Ascending aorta (tissue), 2 donors: ENCODE measurements around the gene NFE2L2. TPM values are rescaled to one million over a fixed set of nuclear protein-coding genes. Genes with fewer than 3 reads are reported as not detected.

Experiments used
- DNase-seq, 2 donors: peaks; one replicate each; pipeline ENCODE4 v3.0.0-alpha.2; 2019; ENCODE audit warnings: low spot score in 2 of 2
- H3K27ac ChIP-seq, 2 donors: fragments of 200-600 bp; sonication (generic); one replicate each; pipeline ENCODE4 v1.5.1; 2016 to 2017; ENCODE audit warnings: mild to moderate bottlenecking in 1 of 2
- H3K27me3 ChIP-seq: fragments of 200-600 bp; sonication (generic); one replicate; pipeline ENCODE4 v1.5.1; 2017
- H3K36me3 ChIP-seq, 2 donors: fragments of 200-600 bp; sonication (generic); one replicate each; pipeline ENCODE4 v1.5.1; 2016
- H3K4me1 ChIP-seq, 2 donors: fragments of 200-600 bp; sonication (generic); one replicate each; pipeline ENCODE4 v1.5.1; 2016 to 2017; ENCODE audit warnings: mild to moderate bottlenecking in 1 of 2
- H3K4me3 ChIP-seq, 2 donors: fragments of 200-600 bp; sonication (generic); one replicate each; pipeline ENCODE4 v1.5.1; 2016 to 2017; ENCODE audit warnings: mild to moderate bottlenecking in 1 of 2
- H3K9me3 ChIP-seq, 2 donors: fragments of 200-600 bp; sonication (generic); one replicate each; pipeline ENCODE4 v1.5.1; 2016
- CTCF ChIP-seq, 3 experiments: fragments of 200-600 bp in 2 of 3; fragments of 450-650 bp in 1 of 3; sonication (generic) in 2 of 3; IDR thresholded peaks; one replicate each; pipeline ENCODE4 v1.5.1; 2016 to 2019; ENCODE audit warnings: antibody characterized with exemption in 3 of 3, mild to moderate bottlenecking in 1 of 3, moderate library complexity in 1 of 3
- intact Hi-C: fragments of 100-400 bp; cut with DNase I; formaldehyde crosslinking; loops from one replicate; pipeline ENCODE4 v1.15.1; 2023
- total RNA-seq: library from RNA; depleted of rRNA; stranded (reverse); fragments of >200 nt; gene quantifications from one replicate; pipeline ENCODE4 v1.1.0, GENCODE V29; 2016

NFE2L2 gene
- total RNA-seq, 1 donor from 2014 or later, result 99.3 TPM

- H3K4me3 ChIP-seq, result peak overlapping the region; percentile 76 to 97
- no peak for TF ChIP-seq CTCF (IDR thresholded peaks at IDR 0.05)
- H3K36me3 ChIP-seq, result no peaks in the 10 kb centered on the region
- no peaks in the 10 kb centered on the region for H3K9me3 ChIP-seq
- no peak for DNase-seq
- H3K4me1 ChIP-seq, result peaks cover 9 to 40% of the 10 kb centered on the region in 2 donors
- intact Hi-C loops, result loop anchor here (5.0 kb wide), 1 partner anchor 33 kb away; no protein-coding TSS in a partner anchor
- H3K27ac ChIP-seq, result peak overlapping the region; percentile 99 to 100
- no peaks in the 10 kb centered on the region for H3K27me3 ChIP-seq
These were observed 4.1 kb downstream of the NFE2L2 start for GRCh38 chr2:177260379-177260778.

- H3K4me3 ChIP-seq, result peak overlapping the region in 1 of 2 donors; percentile 30
- no peaks in the 10 kb centered on the region for H3K27me3 ChIP-seq
- intact Hi-C loops, result no loop called here
- H3K36me3 ChIP-seq, result no peaks in the 10 kb centered on the region
- no peak for TF ChIP-seq CTCF (IDR thresholded peaks at IDR 0.05)
- H3K27ac ChIP-seq, result peak overlapping the region in 1 of 2 donors; percentile 37
- no peaks in the 10 kb centered on the region for H3K9me3 ChIP-seq
- no peak for DNase-seq
- H3K4me1 ChIP-seq, result peaks cover 13 to 63% of the 10 kb centered on the region in 2 donors
These were observed 6.5 kb downstream of the NFE2L2 start for GRCh38 chr2:177258059-177258458.

GRCh38 chr2:177257471-177257870 is 7.1 kb downstream of the NFE2L2 start:
- peak overlapping the region in 1 of 2 donors; percentile 30 for H3K4me3 ChIP-seq
- H3K27me3 ChIP-seq, result no peaks in the 10 kb centered on the region
- H3K36me3 ChIP-seq, result no peaks in the 10 kb centered on the region
- H3K27ac ChIP-seq, result peak overlapping the region; percentile 37 to 52
- peaks cover 16 to 69% of the 10 kb centered on the region in 2 donors for H3K4me1 ChIP-seq
- TF ChIP-seq CTCF (IDR thresholded peaks at IDR 0.05), result no peak
- no peaks in the 10 kb centered on the region for H3K9me3 ChIP-seq
- no peak for DNase-seq
- intact Hi-C loops, result no loop called here

GRCh38 chr2:177256695-177257094 is 7.8 kb downstream of the NFE2L2 start:
- Histone ChIP-seq H3K27ac (peak overlapping the region; percentile 37 to 52), H3K36me3 (no peaks in the 10 kb centered on the region), H3K27me3 (no peaks in the 10 kb centered on the region), H3K9me3 (no peaks in the 10 kb centered on the region), H3K4me3 (peak overlapping the region in 1 of 2 donors; percentile 30), H3K4me1 (peaks cover 16 to 77% of the 10 kb centered on the region in 2 donors)
- TF ChIP-seq CTCF (IDR thresholded peaks at IDR 0.05), result no peak
- intact Hi-C loops, result no loop called here
- no peak for DNase-seq

- Histone ChIP-seq H3K4me3 (peak overlapping the region in 1 of 2 donors; percentile 30), H3K9me3 (no peaks in the 10 kb centered on the region), H3K4me1 (peaks cover 16 to 79% of the 10 kb centered on the region in 2 donors), H3K36me3 (no peaks in the 10 kb centered on the region), H3K27me3 (no peaks in the 10 kb centered on the region), H3K27ac (peak overlapping the region in 1 of 2 donors; percentile 13)
- TF ChIP-seq CTCF (IDR thresholded peaks at IDR 0.05), result no peak
- no peak for DNase-seq
- intact Hi-C loops, result no loop called here
These were observed 8.5 kb downstream of the NFE2L2 start for GRCh38 chr2:177256026-177256425.

GRCh38 chr2:177255227-177255601 is 9.3 kb downstream of the NFE2L2 start:
- H3K27ac ChIP-seq, result peak overlapping the region; percentile 13 to 25
- no peaks in the 10 kb centered on the region for H3K27me3 ChIP-seq
- no peaks in the 10 kb centered on the region for H3K36me3 ChIP-seq
- no peaks in the 10 kb centered on the region for H3K9me3 ChIP-seq
- DNase-seq, result no peak
- intact Hi-C loops, result no loop called here
- H3K4me3 ChIP-seq, result peak overlapping the region; percentile 12 to 30
- no peak for TF ChIP-seq CTCF (IDR thresholded peaks at IDR 0.05)
- peaks cover 16 to 82% of the 10 kb centered on the region in 2 donors for H3K4me1 ChIP-seq
